NCI-H1436 (cell line): ENCODE measurements around the gene AGPAT1.
"Not testable (repeated sequence)": the region's sequence is repeated elsewhere in the genome, so short reads cannot be mapped to it uniquely, and the experiment has no call there.

Source experiments
- DNase-seq: peaks from one replicate; lab custom pipeline; 2025; lab: John Stamatoyannopoulos, UW

The AGPAT1 gene

DNA sequence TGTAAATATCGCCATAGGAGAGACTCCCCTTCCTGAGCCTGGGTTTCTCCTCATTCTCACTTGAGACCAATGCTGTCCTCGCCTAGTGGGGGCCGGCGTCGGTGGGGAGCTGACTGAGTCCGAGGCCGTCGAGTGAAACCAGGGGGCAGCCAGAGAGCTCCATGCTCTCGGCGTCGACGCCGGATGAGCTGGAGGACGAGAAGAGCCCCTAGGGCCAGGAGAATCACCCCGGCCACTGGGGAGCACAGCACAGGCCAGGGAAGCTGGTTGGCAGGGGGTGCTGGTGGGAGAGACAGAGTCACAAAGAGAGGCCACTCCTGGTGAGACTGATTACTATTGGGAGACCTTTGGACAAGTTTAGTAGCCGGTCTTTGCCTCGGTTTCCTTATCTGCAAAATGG, 23.0 kb upstream of the AGPAT1 start:
- DNase-seq: no peak

DNA sequence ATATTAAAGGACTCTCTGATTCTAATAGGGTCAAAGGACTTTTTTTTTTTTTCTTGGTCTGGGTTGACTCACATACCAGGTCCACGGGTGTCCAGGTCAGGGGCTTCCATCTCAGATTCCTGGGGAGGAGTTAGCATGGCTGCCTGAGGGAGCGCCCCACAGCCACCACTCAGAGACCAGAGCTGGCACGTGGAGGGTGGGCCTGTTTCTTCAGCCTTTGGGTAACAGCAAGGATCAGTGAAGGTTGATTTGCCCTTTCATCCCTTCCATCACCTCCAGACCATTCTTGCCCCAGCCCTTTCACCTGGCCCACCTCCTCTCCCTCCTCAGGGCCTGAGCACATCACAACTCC, 22.4 kb upstream of the AGPAT1 start:
- DNase-seq: no peak

GRCh38 chr6:32196682-32197616, 21.1 kb upstream of the AGPAT1 start:
- no peak for DNase-seq

DNA sequence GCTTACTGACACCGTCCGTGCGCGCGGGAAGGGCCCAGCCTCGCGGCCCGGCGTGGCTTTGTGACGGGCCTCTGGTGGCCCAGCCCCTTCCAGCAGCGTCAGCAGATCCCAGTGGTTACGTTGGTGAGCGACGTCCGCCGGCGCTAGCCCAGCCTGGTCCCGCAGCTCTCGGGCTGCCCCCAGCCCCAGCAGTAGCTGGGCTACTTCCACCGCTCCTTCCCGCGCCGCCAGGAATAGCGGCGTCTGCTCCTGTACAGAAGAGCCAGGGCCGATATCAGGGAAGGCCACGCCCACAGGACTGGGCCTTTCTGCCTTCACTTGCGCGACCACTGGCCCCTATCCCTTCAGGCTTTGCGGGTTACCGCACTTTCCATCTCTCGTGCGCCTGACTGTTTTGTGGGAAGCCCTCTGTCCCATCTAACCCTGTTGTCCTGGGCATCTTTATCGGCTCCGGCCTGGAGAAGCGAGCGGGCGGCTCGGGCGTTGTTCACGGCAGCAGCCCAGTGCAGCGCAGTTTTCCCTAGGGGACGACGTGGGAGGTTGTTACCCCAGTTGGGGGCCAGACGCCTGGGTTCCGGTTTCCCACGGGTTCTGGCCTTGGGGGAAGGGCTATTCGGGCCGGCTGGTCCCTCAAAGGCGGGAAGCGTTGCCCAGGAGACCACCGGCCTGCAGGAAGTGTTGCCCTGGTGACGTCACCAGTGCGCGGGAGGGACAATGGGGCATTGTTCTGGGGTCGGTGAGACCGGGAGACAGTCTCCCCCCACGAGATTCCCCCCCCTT, 20.2 kb upstream of the AGPAT1 start:
- DNase-seq: peak; percentile 93

- peak; percentile 99 for DNase-seq
Measured at GRCh38 chr6:32195652-32195901, 19.7 kb upstream of the AGPAT1 start.

GRCh38 chr6:32194825-32195651, 19.2 kb upstream of the AGPAT1 start:
- peak; percentile 8 for DNase-seq

GRCh38 chr6:32194388-32194787, 18.5 kb upstream of the AGPAT1 start:
- no peak for DNase-seq

GRCh38 chr6:32193096-32193495, 17.2 kb upstream of the AGPAT1 start:
- DNase-seq: not testable (repeated sequence)

- DNase-seq: no peak
Measured at GRCh38 chr6:32192608-32193039, 16.7 kb upstream of the AGPAT1 start, which contains the start of gene GPSM3. TSS of gene GPSM3 (minus strand) at chr6:32192643. CDS start at chr6:32192513, 130 bp downstream.

DNA sequence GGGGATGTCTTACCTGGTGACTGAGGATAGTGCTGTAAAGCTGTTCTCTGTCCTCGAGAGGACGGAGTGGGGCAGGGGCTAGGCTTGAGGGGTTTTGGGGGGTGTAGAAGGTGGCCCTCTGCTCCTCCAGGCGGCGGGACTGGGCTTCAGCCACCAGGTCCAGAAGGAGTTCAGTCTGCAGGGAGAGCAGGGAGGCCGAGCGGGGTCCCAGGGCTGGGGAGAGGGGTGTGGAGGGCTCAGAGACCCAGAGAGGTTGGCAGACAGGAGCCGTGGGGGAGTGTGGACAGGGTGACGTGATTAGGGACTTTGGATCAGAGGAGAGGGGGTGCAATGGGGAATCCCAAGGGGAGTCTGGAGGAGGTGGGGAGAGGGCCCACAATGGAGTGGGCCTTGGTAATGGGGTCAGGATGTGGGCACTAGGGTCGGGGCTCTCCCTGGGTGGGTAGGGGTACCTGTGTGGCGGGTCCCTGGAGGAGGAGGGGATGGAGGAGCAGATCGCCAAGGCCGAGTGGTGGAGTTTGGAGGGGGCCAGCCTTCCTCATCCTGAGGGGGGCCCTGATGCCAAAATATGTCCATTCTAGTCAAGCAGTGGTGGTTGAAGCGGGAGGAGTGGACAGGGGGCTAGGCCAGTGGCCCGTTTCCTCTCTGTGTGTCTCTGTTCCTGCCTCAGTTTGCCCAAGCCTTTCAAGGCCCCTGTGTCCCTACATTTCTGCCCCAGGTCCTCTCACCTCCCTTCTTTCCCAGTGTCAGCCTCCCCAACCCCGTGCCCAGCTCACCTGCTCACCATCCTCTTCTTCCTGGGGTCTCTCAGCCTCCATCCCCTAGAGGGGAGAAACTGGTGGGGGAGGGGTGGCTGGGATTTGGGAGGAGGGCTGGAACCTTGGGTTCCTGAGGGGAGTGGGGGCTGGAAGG, 16.1 kb upstream of the AGPAT1 start:
- no peak for DNase-seq

DNA sequence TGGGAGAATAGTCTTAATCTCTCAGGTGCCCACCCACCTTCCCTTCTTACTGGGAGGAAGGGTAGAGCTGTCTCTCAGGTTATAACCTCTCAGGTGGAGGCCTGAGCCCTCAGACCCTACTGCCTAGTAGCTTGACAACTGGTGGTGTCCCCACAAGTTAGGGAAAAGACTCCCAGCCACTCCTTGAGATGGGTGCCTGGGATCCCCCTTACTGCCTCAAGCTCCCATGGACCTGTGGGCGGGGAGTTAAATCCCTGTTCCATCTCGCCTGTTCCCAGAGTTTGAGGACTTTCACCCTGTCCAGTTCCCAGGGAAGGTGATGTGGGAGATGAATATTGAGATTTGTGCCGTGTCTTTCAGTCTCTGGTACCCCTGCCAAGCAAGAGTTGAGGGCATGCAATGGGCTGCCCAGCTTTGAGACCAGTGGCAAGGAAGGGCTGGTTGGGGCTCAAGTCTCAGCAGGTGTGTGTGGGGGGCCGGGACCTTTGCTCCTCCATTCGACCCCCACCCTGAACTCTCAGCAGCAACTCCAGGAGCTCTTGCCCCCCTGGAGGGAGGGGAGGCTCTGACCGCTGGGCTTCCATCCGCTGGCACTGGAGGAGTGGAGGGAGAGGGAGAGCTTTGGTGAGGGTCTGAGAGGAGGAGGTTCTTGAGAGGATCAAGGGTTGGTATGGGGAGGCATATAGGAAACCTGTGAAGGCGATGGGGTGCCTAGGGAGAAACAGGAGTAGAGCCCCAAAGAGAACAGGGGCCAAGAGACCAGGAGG, 15.2 kb upstream of the AGPAT1 start:
- DNase-seq: no peak

DNA sequence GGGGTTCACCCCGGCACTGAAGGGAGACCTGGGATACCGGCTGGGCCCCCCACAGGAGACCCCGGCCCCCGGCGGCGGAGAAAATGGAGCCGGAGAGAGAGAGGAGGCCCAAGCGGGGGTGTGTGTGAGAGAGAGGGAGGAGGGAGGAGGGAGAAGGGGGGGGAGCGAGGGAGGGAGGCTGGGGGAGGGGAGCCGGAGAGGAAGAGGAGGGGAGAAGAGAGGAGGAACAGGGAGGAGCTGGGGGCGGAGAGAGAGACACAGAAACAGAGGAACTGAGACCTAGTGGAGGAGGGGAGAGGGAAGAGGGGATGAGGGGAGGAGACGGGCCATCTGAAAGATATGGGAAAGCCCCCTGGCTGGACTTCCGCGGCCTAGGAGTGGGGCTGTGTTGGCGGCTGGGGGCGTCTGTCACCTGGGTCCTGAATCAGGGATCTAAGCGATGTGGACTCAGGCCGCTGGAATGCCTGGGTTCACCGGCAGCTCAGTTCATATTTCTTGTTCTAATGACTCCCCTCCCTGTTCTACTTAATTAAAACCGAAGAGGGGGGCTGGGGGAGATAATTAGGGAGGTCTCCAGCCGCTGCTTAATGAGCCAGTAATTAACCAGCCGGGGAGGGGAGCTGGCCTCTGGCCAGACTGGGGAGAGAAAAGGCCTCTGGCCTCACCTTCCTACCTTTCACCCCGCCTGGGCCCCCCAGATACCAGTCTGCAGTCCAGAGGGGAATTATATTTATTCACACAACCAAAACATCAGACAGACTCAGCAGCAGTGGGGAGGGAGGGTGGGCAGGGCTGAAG, 14.4 kb upstream of the AGPAT1 start, which contains the start of gene PBX2:
Gene PBX2 (minus strand): TSS at position 149 of the 798 bp plus-strand sequence. CDS start 287 bp downstream, outside the sequence.
- peak; percentile 87 for DNase-seq

DNA sequence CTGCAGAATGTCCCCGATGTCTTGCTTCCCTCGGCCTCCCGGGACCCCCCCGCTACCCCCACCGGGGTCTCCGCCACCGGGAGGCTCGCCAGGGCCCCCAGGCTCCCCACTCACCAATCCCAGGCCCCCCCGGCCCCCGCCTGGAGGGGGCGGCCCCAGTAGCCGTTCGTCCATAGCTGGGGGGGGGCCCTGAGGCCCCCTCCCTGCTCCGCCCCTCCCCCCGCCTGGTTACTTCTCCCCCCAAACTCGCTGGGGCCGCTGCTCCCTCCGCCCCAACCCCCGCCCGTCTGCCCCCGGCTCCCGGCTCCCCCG, 13.8 kb upstream of the AGPAT1 start:
- DNase-seq: no peak

- no peak for DNase-seq
Measured at GRCh38 chr6:32189069-32189741, 13.3 kb upstream of the AGPAT1 start.

DNA sequence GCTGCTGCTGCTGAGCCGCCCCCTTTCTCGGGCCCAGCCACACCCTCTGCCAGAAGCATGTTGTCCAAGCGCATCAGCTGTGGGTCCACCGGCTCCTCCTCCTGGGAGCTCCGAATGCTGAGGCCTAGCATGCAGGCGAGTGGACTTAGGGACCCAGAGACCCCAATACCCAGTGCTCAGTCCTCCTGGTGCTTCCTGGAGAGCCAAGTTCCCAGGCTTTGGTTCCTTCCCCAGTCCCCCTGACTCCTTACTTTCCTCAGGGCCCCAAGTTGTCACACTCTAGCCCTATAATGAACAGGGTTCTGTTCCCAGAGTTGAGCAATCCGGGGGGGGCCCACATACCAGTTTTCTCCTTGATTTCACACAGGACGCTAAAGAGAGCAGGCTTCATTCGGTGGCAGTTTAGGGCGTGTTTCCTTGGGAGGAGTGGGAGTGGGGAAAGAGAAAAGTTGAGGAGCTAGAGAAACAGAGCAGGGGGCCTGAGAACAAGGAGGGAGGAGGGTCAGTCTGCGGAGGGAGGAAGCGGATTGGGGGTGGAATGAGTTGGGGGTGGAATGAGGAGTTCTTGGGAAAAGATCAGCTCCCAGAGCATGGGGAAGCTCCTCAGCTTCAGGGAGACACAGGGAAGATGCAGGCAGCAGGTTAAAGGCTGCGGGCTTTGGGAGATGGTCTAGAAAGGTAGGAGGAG, 12.6 kb upstream of the AGPAT1 start:
- DNase-seq: no peak

GRCh38 chr6:32187725-32188380, 12.0 kb upstream of the AGPAT1 start:
- not testable (repeated sequence) for DNase-seq

DNA sequence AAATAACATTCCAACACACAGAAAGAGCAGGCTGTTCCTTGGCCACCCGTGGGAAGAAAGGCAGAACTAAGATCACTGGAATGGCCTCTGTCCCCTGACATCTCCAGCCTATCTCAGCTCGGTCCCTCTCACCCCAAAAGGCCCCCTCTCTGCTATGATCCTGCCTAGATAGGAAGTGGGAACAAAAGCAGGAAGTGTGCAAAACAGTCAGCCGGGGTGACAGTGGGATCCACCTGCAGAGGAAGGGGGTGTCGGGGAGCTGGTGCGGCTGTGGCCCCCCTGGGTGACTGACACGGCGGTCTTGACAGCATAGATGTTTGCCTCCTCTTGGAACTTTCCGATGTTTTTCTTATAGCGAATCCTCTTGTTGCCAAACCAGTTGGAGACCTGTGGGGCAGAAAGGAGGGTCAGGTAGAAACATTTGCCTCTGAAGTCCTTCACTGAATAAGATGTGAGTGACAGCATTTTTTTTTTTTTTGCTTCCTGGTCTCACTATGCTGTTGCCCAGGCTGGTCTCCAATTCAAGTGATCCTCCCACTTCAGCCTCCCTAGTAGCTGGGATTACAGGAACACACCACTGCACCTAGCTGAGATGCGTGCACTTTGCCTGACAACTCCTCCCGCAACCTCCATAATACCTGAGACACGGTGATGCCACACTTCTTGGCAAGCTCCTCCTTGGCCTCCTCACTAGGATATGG, 11.3 kb upstream of the AGPAT1 start:
- DNase-seq: no peak
